ENCODE data around the gene COPB1.

GRCh38 chr11:14408612-14409011, 91.0 kb downstream of the COPB1 start:
- TF ChIP-seq GATA2 (IDR thresholded peaks at IDR 0.05; ENCODE audit: low read depth, low read length) (no peak), GATA3 (IDR thresholded peaks at IDR 0.05; ENCODE audit: low read depth, low read length) (no peak)
